Right kidney (tissue), 1 donor: Measurements from ENCODE around the gene C2orf69.

ENCODE experiments used
- DNase-seq: peaks from one replicate; pipeline ENCODE4 v3.0.0-alpha.2; 2016

C2orf69 gene

GRCh38 chr2:199966976-199967375, 55.9 kb downstream of the C2orf69 start:
- no peak for DNase-seq

GRCh38 chr2:199968126-199968525, 57.0 kb downstream of the C2orf69 start:
- no peak for DNase-seq

- no peak for DNase-seq
These were observed 61.1 kb downstream of the C2orf69 start for GRCh38 chr2:199972088-199972626.

GRCh38 chr2:199973703-199974102, 62.6 kb downstream of the C2orf69 start:
- no peak for DNase-seq

- no peak for DNase-seq
These were observed 64.3 kb downstream of the C2orf69 start for GRCh38 chr2:199975273-199975895.
